GM21367 (cell line): ENCODE data around the gene STX8.

Experiments
- ATAC-seq: cut with Tn5 transposase; IDR thresholded peaks from one replicate; pipeline ENCODE4 v1.9.1; 2021; ENCODE audit not compliant: unreplicated experiment

Gene STX8

GRCh38 chr17:9230861-9231260 lies 344.8 kb downstream of the STX8 start:
- no peak for ATAC-seq

GRCh38 chr17:9230346-9230745 lies 345.3 kb downstream of the STX8 start:
- ATAC-seq, result no peak

GRCh38 chr17:9229826-9230201 lies 345.8 kb downstream of the STX8 start:
- ATAC-seq, result no peak

GRCh38 chr17:9229160-9229825 lies 346.3 kb downstream of the STX8 start:
- ATAC-seq, result no peak

- no peak for ATAC-seq
Observed at GRCh38 chr17:9228408-9229159, 347.0 kb downstream of the STX8 start.

- no peak for ATAC-seq
Observed at GRCh38 chr17:9227819-9228407, 347.7 kb downstream of the STX8 start.

- no peak for ATAC-seq
Observed at GRCh38 chr17:9226794-9227135, 348.9 kb downstream of the STX8 start.

GRCh38 chr17:9226130-9226793 lies 349.4 kb downstream of the STX8 start:
- ATAC-seq, result no peak

- no peak for ATAC-seq
Observed at GRCh38 chr17:9225305-9226101, 350.1 kb downstream of the STX8 start.

GRCh38 chr17:9224485-9224884 lies 351.1 kb downstream of the STX8 start:
- no peak for ATAC-seq

- ATAC-seq, result no peak
Observed at GRCh38 chr17:9223531-9223930, 352.1 kb downstream of the STX8 start.

- no peak for ATAC-seq
Observed at GRCh38 chr17:9221922-9222180, 353.8 kb downstream of the STX8 start.

- ATAC-seq, result no peak
Observed at GRCh38 chr17:9221147-9221921, 354.3 kb downstream of the STX8 start.

- ATAC-seq, result no peak
Observed at GRCh38 chr17:9220398-9221146, 355.0 kb downstream of the STX8 start.

- no peak for ATAC-seq
Observed at GRCh38 chr17:9219631-9220397, 355.8 kb downstream of the STX8 start.

GRCh38 chr17:9218911-9219310 lies 356.7 kb downstream of the STX8 start:
- ATAC-seq, result no peak

- ATAC-seq, result no peak
Observed at GRCh38 chr17:9218064-9218635, 357.5 kb downstream of the STX8 start.

- ATAC-seq, result no peak
Observed at GRCh38 chr17:9217151-9218056, 358.2 kb downstream of the STX8 start.
